Caco-2 (cell line): ENCODE measurements around the gene XCR1. TPM values are rescaled to one million over a fixed set of nuclear protein-coding genes. Genes with fewer than 3 reads are reported as not detected.

Source experiments
- BruUV-seq: library from RNA; stranded (reverse); fragments of 400-500 nt; replicated peaks from 2 replicates; lab custom pipeline; 2021; lab: Mats Ljungman, UMichigan
- CTCF ChIA-PET: fragments of 300-600 bp; sonication (Branson Sonifier 250); formaldehyde crosslinking; loops from one replicate; lab custom pipeline; 2022; ENCODE audit warnings: antibody characterized with exemption; lab: Charles Lee
- POLR2A ChIA-PET: fragments of 300-600 bp; sonication (Branson Sonifier 250); formaldehyde crosslinking; loops from one replicate; lab custom pipeline; 2022; ENCODE audit warnings: antibody characterized with exemption; lab: Charles Lee
- DNase-seq, 2 experiments: peaks; one replicate each; pipeline versions ENCODE4 v3.0.0 to v3.0.0-alpha.2; 2020 to 2022
- H3K27me3 ChIP-seq: replicated peaks from 2 replicates; pipeline ENCODE4 v1.6.0; 2011; ENCODE audit warnings: low read length; ENCODE audit not compliant: control insufficient read depth, insufficient read depth
- H3K36me3 ChIP-seq: 2 replicates; pipeline ENCODE4 v1.5.1; 2011; ENCODE audit warnings: low read length; ENCODE audit not compliant: control insufficient read depth, insufficient read depth
- H3K4me1 ChIP-seq: fragments of 250-450 bp; sonication (Bioruptor Pico); 2 replicates; pipeline ENCODE4 v1.5.1; 2020; ENCODE audit warnings: mild to moderate bottlenecking
- H3K4me3 ChIP-seq: 2 replicates; pipeline ENCODE4 v1.5.1; 2011; ENCODE audit warnings: low read depth, mild to moderate bottlenecking, control low read depth, low read length
- H3K9me3 ChIP-seq: fragments of 250-450 bp; sonication (Bioruptor Pico); 2 replicates; pipeline ENCODE4 v1.5.1; 2020; ENCODE audit warnings: mild to moderate bottlenecking, moderate library complexity
- H3K27ac Mint-ChIP-seq: one replicate; pipeline ENCODE4 v1.8.0; 2022; ENCODE audit warnings: mixed read lengths; ENCODE audit not compliant: unreplicated experiment
- H3K27me3 Mint-ChIP-seq: one replicate; pipeline ENCODE4 v1.8.0; 2022; ENCODE audit warnings: mixed read lengths; ENCODE audit not compliant: insufficient read depth, unreplicated experiment
- H3K36me3 Mint-ChIP-seq: one replicate; pipeline ENCODE4 v1.8.0; 2022; ENCODE audit warnings: mild to moderate bottlenecking, mixed read lengths; ENCODE audit not compliant: insufficient read depth, unreplicated experiment
- H3K4me1 Mint-ChIP-seq: one replicate; pipeline ENCODE4 v1.8.0; 2022; ENCODE audit warnings: low read depth, mixed read lengths; ENCODE audit not compliant: unreplicated experiment
- H3K4me3 Mint-ChIP-seq: one replicate; pipeline ENCODE4 v1.8.0; 2022; ENCODE audit warnings: mild to moderate bottlenecking, moderate library complexity, mixed read lengths; ENCODE audit not compliant: unreplicated experiment
- H3K9me3 Mint-ChIP-seq: one replicate; pipeline ENCODE4 v1.8.0; 2022; ENCODE audit warnings: mixed read lengths; ENCODE audit not compliant: unreplicated experiment
- intact Hi-C: fragments of 100-400 bp; cut with micrococcal nuclease; formaldehyde crosslinking; loops from one replicate; pipeline ENCODE4 v1.10.0; 2022; ENCODE audit not compliant: unreplicated experiment
- total RNA-seq: library from RNA; stranded (reverse); gene quantifications from 2 replicates; pipeline ENCODE4 v1.2.3, GENCODE V29; 2022
- TF ChIP-seq, protein P1 (sequence below), 2 experiments: fragments of 200-600 bp in 1 of 2; IDR thresholded peaks; 1 replicate in 1 of 2; 2 replicates in 1 of 2; pipeline versions ENCODE4 v1.5.1 to v1.8.0; 2011 to 2022; ENCODE audit warnings: antibody characterized with exemption in 1 of 2, control low read depth in 1 of 2, inconsistent platforms in 1 of 2, low read depth in 1 of 2, low read length in 1 of 2, mild to moderate bottlenecking in 1 of 2, moderate library complexity in 1 of 2; ENCODE audit not compliant: insufficient read depth in 1 of 2, severe bottlenecking in 1 of 2, unreplicated experiment in 1 of 2

Gene XCR1
- total RNA-seq, 1 experiment from 2014 or later, result not detected

DNA sequence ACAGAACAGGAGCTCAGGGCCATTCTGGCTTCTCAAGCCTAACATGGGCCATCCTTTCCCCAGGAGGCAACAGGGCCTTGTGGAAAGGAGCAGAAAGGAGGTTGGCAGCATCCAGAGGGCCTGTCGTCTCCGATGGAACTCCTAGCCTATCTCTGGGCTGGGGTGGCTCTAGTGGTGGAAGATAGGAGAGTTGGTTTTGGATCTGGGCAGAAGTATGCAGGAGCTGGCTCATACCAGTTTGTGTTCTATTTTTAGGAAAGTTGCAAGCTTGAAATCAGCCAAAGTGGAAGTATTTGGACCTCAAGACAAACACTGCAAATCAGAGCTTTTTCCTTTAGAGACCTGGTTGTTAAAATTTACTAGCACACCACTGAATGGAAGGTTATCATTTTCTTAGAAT, 35.4 kb upstream of the XCR1 start:
- POLR2A ChIA-PET, result no interaction called here
- H3K27me3 ChIP-seq, result no peaks in the 10 kb centered on the region
- CTCF ChIA-PET, result no interaction called here
- BruUV-seq, result no TSS peak
- no peak for DNase-seq
- H3K4me1 ChIP-seq, result no peaks in the 10 kb centered on the region
- no peak overlapping the region for H3K4me3 Mint-ChIP-seq
- intact Hi-C loops, result no loop called here
- H3K36me3 ChIP-seq, result no peaks in the 10 kb centered on the region
- no peak overlapping the region for H3K27ac Mint-ChIP-seq
- H3K4me3 ChIP-seq, result no peak overlapping the region
- TF ChIP-seq, protein P1, sequence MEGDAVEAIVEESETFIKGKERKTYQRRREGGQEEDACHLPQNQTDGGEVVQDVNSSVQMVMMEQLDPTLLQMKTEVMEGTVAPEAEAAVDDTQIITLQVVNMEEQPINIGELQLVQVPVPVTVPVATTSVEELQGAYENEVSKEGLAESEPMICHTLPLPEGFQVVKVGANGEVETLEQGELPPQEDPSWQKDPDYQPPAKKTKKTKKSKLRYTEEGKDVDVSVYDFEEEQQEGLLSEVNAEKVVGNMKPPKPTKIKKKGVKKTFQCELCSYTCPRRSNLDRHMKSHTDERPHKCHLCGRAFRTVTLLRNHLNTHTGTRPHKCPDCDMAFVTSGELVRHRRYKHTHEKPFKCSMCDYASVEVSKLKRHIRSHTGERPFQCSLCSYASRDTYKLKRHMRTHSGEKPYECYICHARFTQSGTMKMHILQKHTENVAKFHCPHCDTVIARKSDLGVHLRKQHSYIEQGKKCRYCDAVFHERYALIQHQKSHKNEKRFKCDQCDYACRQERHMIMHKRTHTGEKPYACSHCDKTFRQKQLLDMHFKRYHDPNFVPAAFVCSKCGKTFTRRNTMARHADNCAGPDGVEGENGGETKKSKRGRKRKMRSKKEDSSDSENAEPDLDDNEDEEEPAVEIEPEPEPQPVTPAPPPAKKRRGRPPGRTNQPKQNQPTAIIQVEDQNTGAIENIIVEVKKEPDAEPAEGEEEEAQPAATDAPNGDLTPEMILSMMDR (IDR thresholded peaks at IDR 0.05; ENCODE audit: insufficient read depth in 1 of 2, low read depth in 1 of 2, low read length in 1 of 2, severe bottlenecking in 1 of 2, unreplicated experiment in 1 of 2), result no peak
- no peaks in the 10 kb centered on the region for H3K36me3 Mint-ChIP-seq
- H3K4me1 Mint-ChIP-seq, result no peaks in the 10 kb centered on the region
- H3K9me3 ChIP-seq, result no peaks in the 10 kb centered on the region
- peaks cover 2% of the 10 kb centered on the region for H3K27me3 Mint-ChIP-seq
- H3K9me3 Mint-ChIP-seq, result no peaks in the 10 kb centered on the region

DNA sequence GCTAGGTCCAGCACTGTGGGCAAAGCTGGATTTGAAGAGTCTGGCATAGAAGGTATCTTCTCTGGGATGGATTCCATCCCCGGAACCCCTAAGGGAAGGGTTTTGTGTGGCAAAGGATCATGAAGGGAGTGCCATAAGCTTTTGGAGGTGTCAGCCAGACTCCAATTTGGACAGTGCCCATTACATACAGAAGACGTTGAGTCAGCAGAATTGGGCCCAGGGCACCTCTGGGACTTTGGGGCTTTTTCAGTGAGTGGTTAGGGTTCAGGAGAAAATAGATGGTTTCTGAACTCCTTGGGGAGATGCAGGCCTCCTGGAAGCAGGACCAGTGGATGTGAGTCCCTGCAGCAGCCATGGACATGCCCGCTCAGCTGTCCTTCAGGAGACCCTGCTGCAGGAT, 34.6 kb upstream of the XCR1 start:
- H3K4me3 Mint-ChIP-seq, result no peak overlapping the region
- H3K27me3 Mint-ChIP-seq, result peaks cover 2% of the 10 kb centered on the region
- no peak overlapping the region for H3K27ac Mint-ChIP-seq
- H3K9me3 Mint-ChIP-seq, result no peaks in the 10 kb centered on the region
- POLR2A ChIA-PET, result no interaction called here
- H3K9me3 ChIP-seq, result no peaks in the 10 kb centered on the region
- no peaks in the 10 kb centered on the region for H3K4me1 ChIP-seq
- no peak for DNase-seq
- H3K27me3 ChIP-seq, result no peaks in the 10 kb centered on the region
- H3K36me3 Mint-ChIP-seq, result no peaks in the 10 kb centered on the region
- no TSS peak for BruUV-seq
- H3K4me3 ChIP-seq, result no peak overlapping the region
- no peaks in the 10 kb centered on the region for H3K4me1 Mint-ChIP-seq
- TF ChIP-seq, protein P1 (IDR thresholded peaks at IDR 0.05; ENCODE audit: insufficient read depth in 1 of 2, low read depth in 1 of 2, low read length in 1 of 2, severe bottlenecking in 1 of 2, unreplicated experiment in 1 of 2), result no peak
- H3K36me3 ChIP-seq, result no peaks in the 10 kb centered on the region
- CTCF ChIA-PET, result no interaction called here
- intact Hi-C loops, result no loop called here

DNA sequence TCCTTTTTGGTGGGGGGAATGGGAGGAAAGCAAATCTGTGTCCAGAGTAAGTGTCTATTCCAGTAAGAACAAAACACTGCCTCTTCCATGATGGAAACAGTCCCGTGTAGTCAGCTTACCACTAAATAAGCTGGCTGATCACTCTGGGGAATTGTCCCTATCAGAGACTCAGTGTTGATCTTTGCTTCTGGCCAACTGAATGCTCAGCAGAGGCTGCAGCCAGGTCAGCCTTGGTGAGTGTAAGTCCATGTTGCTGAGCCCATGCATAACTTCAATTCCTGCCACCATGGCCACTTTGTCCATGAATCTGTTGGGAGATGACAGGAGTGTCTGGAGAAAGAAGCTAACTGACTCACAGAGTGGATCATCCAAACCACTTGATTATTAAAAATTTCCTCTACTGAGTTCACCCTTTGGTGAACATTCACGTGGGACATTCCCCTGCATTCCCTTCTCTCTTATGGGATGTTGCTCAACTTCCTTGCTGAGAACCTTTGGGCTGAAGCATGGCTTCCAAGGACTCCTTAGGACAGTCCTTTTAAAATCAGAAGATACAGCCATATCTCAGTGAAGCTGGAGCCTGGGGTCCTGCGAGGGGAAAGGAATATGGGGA, 33.9 kb upstream of the XCR1 start:
- CTCF ChIA-PET, result no interaction called here

More for the DNA sequence above, 33.9 kb upstream of the XCR1 start:
- intact Hi-C loops, result no loop called here
- DNase-seq, result no peak
- Mint-ChIP-seq H3K4me1 (no peaks in the 10 kb centered on the region), H3K27me3 (peaks cover 2% of the 10 kb centered on the region), H3K9me3 (no peaks in the 10 kb centered on the region), H3K27ac (no peak overlapping the region), H3K36me3 (no peaks in the 10 kb centered on the region), H3K4me3 (no peak overlapping the region)
- Histone ChIP-seq H3K9me3 (no peaks in the 10 kb centered on the region), H3K4me3 (no peak overlapping the region), H3K4me1 (no peaks in the 10 kb centered on the region), H3K36me3 (no peaks in the 10 kb centered on the region), H3K27me3 (no peaks in the 10 kb centered on the region)
- TF ChIP-seq, protein P1 (IDR thresholded peaks at IDR 0.05; ENCODE audit: insufficient read depth in 1 of 2, low read depth in 1 of 2, low read length in 1 of 2, severe bottlenecking in 1 of 2, unreplicated experiment in 1 of 2), result no peak
- POLR2A ChIA-PET, result no interaction called here
- no TSS peak for BruUV-seq
